Activated naive CD4-positive, alpha-beta T cell treated with anti-CD3 and anti-CD28 coated beads for 36 hours (primary cell): ENCODE measurements around the gene KLK13. TPM values are rescaled to one million over a fixed set of nuclear protein-coding genes. Genes with fewer than 3 reads are reported as not detected.

Experiments
- CTCF ChIA-PET: fragments of 350-600 bp; sonication (Branson Sonifier 250); formaldehyde crosslinking; loops from one replicate; lab custom pipeline; 2021; ENCODE audit warnings: antibody characterized with exemption; lab: Charles Lee
- DNase-seq: peaks from one replicate; pipeline ENCODE4 v3.0.0-alpha.2; 2020
- H3K27ac Mint-ChIP-seq: one replicate; pipeline ENCODE4 v1.8.0; 2021; ENCODE audit warnings: mild to moderate bottlenecking, mixed read lengths
- H3K27me3 Mint-ChIP-seq: one replicate; pipeline ENCODE4 v1.8.0; 2021; ENCODE audit warnings: low read depth, mixed read lengths
- H3K36me3 Mint-ChIP-seq: one replicate; pipeline ENCODE4 v1.8.0; 2021; ENCODE audit warnings: low read depth, mixed read lengths
- H3K4me1 Mint-ChIP-seq: one replicate; pipeline ENCODE4 v1.8.0; 2021; ENCODE audit warnings: low read depth, mixed read lengths
- H3K4me3 Mint-ChIP-seq: one replicate; pipeline ENCODE4 v1.8.0; 2021; ENCODE audit warnings: mild to moderate bottlenecking, moderate library complexity, mixed read lengths
- H3K9me3 Mint-ChIP-seq: one replicate; pipeline ENCODE4 v1.8.0; 2021; ENCODE audit warnings: mixed read lengths
- intact Hi-C: fragments of 100-400 bp; cut with micrococcal nuclease; formaldehyde crosslinking; loops from one replicate; pipeline ENCODE4 v1.15.1; 2023
- total RNA-seq, 2 experiments: library from RNA; stranded (reverse); gene quantifications; one replicate each; pipeline ENCODE4 v1.2.3, GENCODE V29; 2021

The KLK13 gene
- total RNA-seq, 2 experiments from 2014 or later, result not detected

DNA sequence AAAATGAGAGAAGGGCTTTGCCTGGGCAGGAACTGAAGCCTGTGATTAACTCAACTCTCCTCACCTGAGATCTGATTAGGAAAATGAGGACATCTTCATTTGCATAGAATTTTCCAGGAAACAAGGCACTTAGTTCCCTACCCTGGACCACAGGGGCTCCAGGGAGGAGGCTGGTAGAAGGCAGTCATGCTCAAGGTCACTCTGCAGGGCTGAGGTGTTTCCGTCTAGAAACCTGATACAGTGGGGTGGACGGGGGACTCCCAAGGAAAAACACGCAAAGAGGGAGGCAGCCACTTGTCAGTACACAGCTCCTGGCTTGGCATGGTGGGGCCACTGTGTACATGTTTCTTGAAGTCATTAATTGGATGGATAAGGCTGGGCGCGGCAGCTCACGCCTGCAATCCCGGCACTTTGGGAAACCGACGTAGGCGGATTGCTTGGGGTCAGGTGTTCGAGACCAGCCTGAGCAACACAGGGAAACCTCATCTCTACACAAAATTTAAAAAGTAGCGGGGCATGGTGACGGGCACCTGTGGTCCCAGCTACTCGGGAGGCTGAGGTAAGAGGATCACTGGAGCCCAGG, 11.8 kb upstream of the KLK13 start:
- Mint-ChIP-seq H3K4me3 (no peak overlapping the region), H3K9me3 (peaks cover 6% of the 10 kb centered on the region), H3K4me1 (no peaks in the 10 kb centered on the region), H3K36me3 (no peaks in the 10 kb centered on the region), H3K27ac (no peak overlapping the region), H3K27me3 (peaks cover 7% of the 10 kb centered on the region)
- CTCF ChIA-PET, result interaction anchor here (0.6 kb wide), 1 partner anchor 247 kb away, joined by 4 read pairs; no protein-coding TSS in a partner anchor
- intact Hi-C loops, result no loop called here
- DNase-seq, result no peak

DNA sequence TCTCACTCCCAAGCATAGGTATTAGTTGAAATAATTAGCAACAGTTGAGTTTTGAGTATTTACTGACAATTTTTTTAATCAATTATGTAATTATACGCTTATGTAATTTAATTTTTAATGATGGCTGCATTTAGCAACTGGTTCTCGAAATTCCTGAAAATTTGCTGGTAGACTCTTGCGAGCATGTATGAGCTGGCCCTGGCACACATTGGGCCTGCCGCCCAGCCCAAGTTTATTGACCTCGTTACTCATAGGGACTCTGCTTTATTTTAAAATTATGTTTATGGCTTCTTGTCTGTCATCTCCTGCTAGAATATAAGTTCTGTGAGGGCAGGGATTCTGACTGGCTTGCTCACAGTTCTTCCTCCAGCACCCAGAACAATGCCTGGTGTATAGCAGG, 11.1 kb upstream of the KLK13 start:
- Mint-ChIP-seq H3K4me3 (no peak overlapping the region), H3K4me1 (no peaks in the 10 kb centered on the region), H3K27me3 (peaks cover 7% of the 10 kb centered on the region), H3K9me3 (peaks cover 6% of the 10 kb centered on the region), H3K36me3 (no peaks in the 10 kb centered on the region), H3K27ac (no peak overlapping the region)
- CTCF ChIA-PET, result no interaction called here
- DNase-seq, result no peak
- intact Hi-C loops, result no loop called here

DNA sequence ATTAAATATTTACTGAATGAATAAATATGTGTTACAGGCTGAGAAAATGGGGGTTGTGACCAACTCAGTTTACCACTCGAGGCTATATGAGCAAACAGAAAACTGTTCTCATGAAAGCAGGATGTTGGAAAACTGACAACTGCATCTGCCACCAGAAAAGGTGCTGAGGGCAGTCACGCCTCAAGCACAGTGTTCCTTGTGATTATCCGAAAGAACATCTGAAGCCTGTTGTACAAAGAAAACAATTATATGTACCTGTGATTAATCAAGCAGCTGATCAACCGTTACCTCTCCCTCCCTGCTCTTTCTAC, 6.2 kb upstream of the KLK13 start:
- H3K27ac Mint-ChIP-seq, result no peak overlapping the region
- no peaks in the 10 kb centered on the region for H3K36me3 Mint-ChIP-seq
- H3K9me3 Mint-ChIP-seq, result peaks cover 6% of the 10 kb centered on the region
- peaks cover 20% of the 10 kb centered on the region for H3K27me3 Mint-ChIP-seq
- intact Hi-C loops, result no loop called here
- CTCF ChIA-PET, result no interaction called here
- no peak overlapping the region for H3K4me3 Mint-ChIP-seq
- DNase-seq, result no peak
- no peaks in the 10 kb centered on the region for H3K4me1 Mint-ChIP-seq

DNA sequence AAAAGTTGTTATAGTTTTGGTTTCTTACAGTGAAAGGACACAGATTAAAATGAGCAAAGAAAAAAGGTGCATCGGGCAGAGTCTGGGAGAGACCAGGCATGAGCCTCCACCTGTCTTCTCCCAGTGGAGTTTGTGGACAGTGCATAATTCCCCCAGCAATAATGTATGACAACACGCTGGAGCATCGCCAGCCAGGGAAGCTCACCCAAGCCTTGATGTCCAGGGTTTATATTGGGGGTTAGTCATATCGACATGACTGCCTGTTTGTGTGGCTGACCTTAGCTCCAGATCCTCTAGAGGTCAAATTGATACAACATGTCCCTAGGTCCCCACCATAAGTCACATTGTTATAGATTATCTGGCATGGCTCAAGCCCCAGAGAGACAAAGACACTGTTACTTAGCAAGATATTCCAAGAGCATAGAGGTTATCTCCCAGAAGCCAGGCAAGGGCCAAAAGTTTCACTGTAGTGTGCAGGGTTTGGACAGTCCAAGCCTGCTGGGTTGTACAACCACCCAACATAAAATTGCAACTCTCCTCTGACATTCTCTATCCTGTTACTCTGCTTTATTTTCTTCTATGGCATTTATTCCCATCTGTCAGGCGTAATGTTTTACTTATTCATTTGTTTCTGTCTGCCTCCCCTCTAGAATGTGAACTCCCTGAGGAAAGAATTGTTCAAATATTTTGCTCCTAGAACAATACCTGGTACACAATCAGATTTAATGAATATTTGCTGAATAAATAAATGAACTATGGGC, 5.6 kb upstream of the KLK13 start:
- no peak overlapping the region for H3K27ac Mint-ChIP-seq
- no peaks in the 10 kb centered on the region for H3K36me3 Mint-ChIP-seq
- no peak for DNase-seq
- intact Hi-C loops, result no loop called here
- peaks cover 3% of the 10 kb centered on the region for H3K4me1 Mint-ChIP-seq
- CTCF ChIA-PET, result no interaction called here
- H3K27me3 Mint-ChIP-seq, result peaks cover 22% of the 10 kb centered on the region
- peaks cover 6% of the 10 kb centered on the region for H3K9me3 Mint-ChIP-seq
- no peak overlapping the region for H3K4me3 Mint-ChIP-seq

DNA sequence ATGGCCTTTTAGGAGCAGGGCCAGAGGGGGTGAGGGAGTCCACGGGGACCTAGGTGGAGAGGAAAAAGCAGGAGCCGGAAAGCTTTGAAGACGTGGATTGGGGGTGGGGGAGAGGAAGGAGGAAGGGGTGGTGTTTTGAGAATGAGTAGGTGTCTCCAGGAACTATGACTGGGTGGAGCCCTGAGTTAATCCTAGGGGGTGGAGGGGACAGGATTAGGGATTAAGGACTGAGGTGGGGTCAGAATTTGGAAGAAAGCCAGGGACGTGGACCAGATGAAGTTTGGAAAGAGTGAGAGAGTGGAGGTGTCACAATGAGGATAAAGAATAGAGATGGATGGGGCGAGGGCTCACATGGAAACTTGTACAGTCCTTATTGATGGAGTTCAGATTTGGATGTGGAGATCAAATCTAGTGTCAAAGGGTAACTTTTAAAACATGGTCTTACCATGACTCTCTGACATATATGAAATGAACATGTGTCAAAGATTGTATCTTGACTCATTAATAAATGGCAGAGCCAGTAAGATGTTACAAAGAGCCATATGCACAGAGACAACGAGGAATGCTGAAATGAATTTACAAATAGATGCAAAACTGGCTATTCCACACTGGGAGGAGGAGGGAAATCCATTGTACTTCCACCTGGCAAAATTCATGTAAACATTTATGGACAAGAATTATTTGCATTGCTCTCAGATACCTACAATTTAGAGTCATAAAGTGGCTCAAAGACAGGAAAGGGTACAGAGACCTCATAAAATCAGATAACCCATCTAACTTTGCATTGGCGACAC, 1.7 kb upstream of the KLK13 start:
- Mint-ChIP-seq H3K36me3 (no peaks in the 10 kb centered on the region), H3K27ac (no peak overlapping the region), H3K4me3 (no peak overlapping the region), H3K9me3 (no peaks in the 10 kb centered on the region), H3K4me1 (peaks cover 3% of the 10 kb centered on the region), H3K27me3 (peaks cover 28% of the 10 kb centered on the region)
- DNase-seq, result no peak
- CTCF ChIA-PET, result interaction anchor here (0.7 to 0.9 kb wide), 2 partner anchors 53 to 92 kb away, joined by 3 read pairs; no protein-coding TSS in a partner anchor
- intact Hi-C loops, result no loop called here

DNA sequence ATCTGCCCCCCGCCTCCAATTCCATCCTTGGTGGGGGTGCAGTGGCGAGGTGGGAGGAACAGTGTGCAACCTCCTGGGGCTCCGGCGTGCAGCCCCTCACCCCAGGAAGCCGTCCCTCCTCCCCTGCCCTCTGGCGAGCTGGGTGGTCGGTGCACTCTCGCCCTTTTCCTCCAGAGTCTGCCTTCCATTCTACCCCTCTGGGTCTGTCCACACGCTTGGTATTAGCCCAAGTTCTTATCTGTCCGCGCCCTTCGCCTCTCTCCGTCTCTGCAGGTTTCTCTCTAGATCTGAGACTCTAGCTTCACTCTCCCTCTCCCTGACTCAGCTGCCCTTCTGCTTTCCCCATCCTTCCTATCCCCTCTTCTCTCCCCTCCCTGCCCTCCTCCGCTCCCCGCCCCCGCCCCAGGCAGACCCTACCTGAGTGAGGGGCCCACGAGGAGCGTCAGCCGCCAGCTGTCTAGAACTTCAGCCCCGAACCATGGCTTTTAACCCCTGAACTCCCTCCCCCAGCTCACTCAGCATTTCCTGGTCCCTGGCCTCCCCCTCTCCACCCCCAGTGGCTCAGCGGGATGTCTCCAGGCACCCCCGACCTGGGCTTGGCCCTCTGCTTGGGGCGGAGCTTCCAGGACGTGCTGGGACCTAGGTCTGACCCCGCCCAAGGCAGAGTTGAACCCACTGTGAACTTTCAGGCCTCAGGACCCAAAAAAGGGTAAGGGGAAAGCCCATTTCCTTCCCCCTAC, 499 bp upstream of the KLK13 start:
- CTCF ChIA-PET, result no interaction called here
- Mint-ChIP-seq H3K36me3 (no peaks in the 10 kb centered on the region), H3K4me3 (no peak overlapping the region), H3K27ac (no peak overlapping the region), H3K9me3 (no peaks in the 10 kb centered on the region), H3K4me1 (peaks cover 3% of the 10 kb centered on the region), H3K27me3 (peaks cover 32% of the 10 kb centered on the region)
- no peak for DNase-seq
- intact Hi-C loops, result no loop called here

DNA sequence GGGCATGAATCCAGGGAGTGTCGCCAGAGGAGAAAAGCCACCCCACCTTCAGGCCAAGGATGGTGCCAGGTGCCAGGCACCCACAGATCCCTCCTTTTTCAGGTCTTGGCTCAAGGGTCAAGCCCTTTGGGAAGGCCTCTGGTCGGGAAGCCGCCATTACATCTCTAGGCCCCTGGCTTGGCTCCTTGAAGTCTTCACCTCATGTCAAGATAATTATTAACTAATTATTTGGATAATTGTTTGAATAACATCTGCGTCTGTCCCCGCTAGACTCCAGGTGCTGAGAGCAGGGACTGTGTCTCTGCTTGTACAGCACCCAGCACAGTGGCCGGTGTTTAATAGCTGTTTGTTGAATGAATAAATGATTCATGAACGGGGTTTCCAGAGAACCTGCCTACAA, 1.2 kb downstream of the KLK13 start:
- H3K4me1 Mint-ChIP-seq, result peaks cover 3% of the 10 kb centered on the region
- peaks cover 32% of the 10 kb centered on the region for H3K27me3 Mint-ChIP-seq
- H3K9me3 Mint-ChIP-seq, result no peaks in the 10 kb centered on the region
- intact Hi-C loops, result no loop called here
- DNase-seq, result no peak
- H3K27ac Mint-ChIP-seq, result no peak overlapping the region
- no peak overlapping the region for H3K4me3 Mint-ChIP-seq
- no peaks in the 10 kb centered on the region for H3K36me3 Mint-ChIP-seq
- CTCF ChIA-PET, result no interaction called here

DNA sequence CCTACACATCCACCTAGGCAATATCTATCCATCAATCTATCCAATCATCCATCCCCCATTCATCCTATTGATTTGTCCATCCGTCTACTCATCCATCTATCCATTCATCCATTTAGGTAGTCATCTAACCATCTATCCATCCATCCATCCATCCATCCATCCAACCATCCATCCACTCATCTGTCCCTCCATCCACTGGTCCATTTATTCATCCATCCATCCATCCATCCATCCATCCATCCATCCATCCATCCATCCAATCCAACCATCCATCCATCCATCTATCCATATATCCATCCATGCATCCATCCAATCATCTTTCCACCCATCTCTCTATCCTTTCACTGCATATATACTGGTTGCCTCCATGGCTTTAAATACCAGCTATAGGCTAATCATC, 3.9 kb downstream of the KLK13 start:
- Mint-ChIP-seq H3K4me1 (peaks cover 3% of the 10 kb centered on the region), H3K4me3 (no peak overlapping the region), H3K36me3 (no peaks in the 10 kb centered on the region), H3K9me3 (no peaks in the 10 kb centered on the region), H3K27me3 (peaks cover 22% of the 10 kb centered on the region), H3K27ac (no peak overlapping the region)
- CTCF ChIA-PET, result interaction anchor here (0.5 kb wide), 1 partner anchor 1345 kb away, joined by 3 read pairs; no protein-coding TSS in a partner anchor
- DNase-seq, result no peak
- intact Hi-C loops, result no loop called here

DNA sequence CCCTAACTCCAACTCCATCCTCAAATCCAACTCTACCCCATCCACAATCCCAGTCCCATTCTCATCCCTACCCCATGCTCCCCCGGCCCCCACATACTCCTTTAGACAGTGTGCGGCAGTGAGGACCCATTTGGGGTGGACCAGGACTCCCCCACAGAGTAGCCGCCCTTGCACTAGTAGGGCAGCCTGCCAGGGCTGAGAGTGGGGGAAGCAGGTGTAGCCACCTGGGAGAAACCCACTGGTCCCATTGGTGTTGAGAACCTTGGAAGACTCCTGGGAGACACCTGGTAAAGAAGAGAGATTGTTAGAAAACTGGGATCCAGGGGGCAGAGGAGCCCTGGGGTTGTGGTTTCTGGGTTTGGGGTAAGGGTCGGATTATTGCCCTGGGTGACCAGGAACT, 4.6 kb downstream of the KLK13 start:
- CTCF ChIA-PET, result no interaction called here
- H3K27ac Mint-ChIP-seq, result no peak overlapping the region
- no peaks in the 10 kb centered on the region for H3K4me1 Mint-ChIP-seq
- no peak overlapping the region for H3K4me3 Mint-ChIP-seq
- intact Hi-C loops, result no loop called here
- H3K9me3 Mint-ChIP-seq, result no peaks in the 10 kb centered on the region
- DNase-seq, result no peak
- H3K36me3 Mint-ChIP-seq, result no peaks in the 10 kb centered on the region
- peaks cover 23% of the 10 kb centered on the region for H3K27me3 Mint-ChIP-seq

DNA sequence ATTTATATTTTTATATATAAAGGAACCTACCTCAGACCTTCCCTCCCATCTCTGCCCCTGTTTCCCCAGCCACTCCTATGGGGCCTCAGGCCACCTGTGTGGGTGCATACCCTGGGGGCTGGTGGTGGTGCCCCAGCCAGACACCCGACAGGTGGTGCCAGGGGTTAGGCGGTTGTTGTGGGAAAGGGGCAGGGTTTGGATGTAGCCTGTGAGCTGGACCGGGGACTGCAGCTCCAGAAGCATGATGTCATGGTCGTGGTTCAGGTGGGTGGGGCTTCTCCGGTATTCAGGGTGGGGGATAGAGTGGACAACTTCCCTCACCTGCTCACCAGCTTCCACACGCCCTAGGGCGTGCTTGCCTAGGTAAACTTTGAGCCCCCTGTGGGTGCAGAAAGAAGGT, 5.2 kb downstream of the KLK13 start:
- Mint-ChIP-seq H3K9me3 (no peaks in the 10 kb centered on the region), H3K27me3 (peaks cover 26% of the 10 kb centered on the region), H3K4me3 (no peak overlapping the region), H3K4me1 (no peaks in the 10 kb centered on the region), H3K27ac (no peak overlapping the region), H3K36me3 (no peaks in the 10 kb centered on the region)
- no peak for DNase-seq
- intact Hi-C loops, result no loop called here
- CTCF ChIA-PET, result interaction anchor here (0.8 kb wide), 1 partner anchor 37 kb away, joined by 3 read pairs; no protein-coding TSS in a partner anchor

DNA sequence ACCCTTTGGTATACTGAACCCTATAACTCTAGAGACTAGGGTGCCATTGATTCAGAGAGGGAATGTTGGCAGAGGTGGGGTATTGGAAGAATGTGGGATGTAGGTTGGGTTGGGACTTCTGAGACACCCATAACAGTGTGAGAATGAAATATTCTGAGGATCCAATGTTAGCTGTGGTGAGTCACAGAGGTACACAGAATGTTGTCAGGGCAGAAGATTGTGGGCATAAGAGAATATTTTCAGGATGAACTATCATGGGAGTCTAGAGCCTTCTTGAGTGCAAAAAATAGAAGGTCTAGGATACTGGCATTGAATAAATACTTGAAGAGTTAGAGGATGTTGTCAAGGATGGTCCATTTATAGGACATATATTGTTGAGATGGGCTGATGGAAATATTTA, 9.0 kb downstream of the KLK13 start:
- Mint-ChIP-seq H3K36me3 (no peaks in the 10 kb centered on the region), H3K27ac (no peak overlapping the region), H3K27me3 (peaks cover 22% of the 10 kb centered on the region), H3K4me3 (no peak overlapping the region), H3K4me1 (no peaks in the 10 kb centered on the region), H3K9me3 (no peaks in the 10 kb centered on the region)
- intact Hi-C loops, result no loop called here
- no peak for DNase-seq
- CTCF ChIA-PET, result no interaction called here

DNA sequence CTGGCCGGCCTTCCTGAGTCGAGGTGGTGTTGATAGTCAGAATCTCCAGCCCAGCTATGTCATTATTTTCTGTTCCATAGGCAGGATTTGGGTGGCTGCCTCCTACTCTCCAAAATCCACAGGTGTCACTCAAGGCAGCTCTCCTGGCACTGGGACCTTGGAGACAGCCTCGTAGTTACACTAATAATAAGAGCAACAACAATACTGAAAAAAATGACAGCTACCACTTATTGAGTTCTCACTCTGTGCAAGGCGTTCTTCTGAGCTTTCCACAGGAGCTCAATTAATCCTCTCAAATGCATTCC, 17.9 kb downstream of the KLK13 start:
- H3K4me1 Mint-ChIP-seq, result no peaks in the 10 kb centered on the region
- peaks cover 10% of the 10 kb centered on the region for H3K27me3 Mint-ChIP-seq
- DNase-seq, result no peak
- CTCF ChIA-PET, result interaction anchor here (1.1 kb wide), 1 partner anchor 50 kb away, joined by 5 read pairs; no protein-coding TSS in a partner anchor
- no peaks in the 10 kb centered on the region for H3K36me3 Mint-ChIP-seq
- no peak overlapping the region for H3K27ac Mint-ChIP-seq
- no peak overlapping the region for H3K4me3 Mint-ChIP-seq
- no peaks in the 10 kb centered on the region for H3K9me3 Mint-ChIP-seq
- intact Hi-C loops, result no loop called here
